ENCODE results near the gene CACNB2. TPM values are rescaled to one million over a fixed set of nuclear protein-coding genes. Genes with fewer than 3 reads are reported as not detected.

CACNB2 gene
- total and polyA plus RNA-seq, 2 of the 13 experiments (the other 11 are each of a cell fraction or from before 2014, with no cell fraction given), result not detected

- ATAC-seq (no peak), FAIRE-seq (no peak), DNase-seq (ENCODE audit: low spot score) (no peak)
- Histone ChIP-seq H3K4me1 (ENCODE audit: insufficient read depth, low read length) (no peaks in the 10 kb centered on the region), H3K27me3 (ENCODE audit: control insufficient read depth in 1 of 2, insufficient read depth in 2 of 2, low read length in 2 of 2) (no peaks in the 10 kb centered on the region), H4K20me1 (ENCODE audit: insufficient read depth, low read length) (no peaks in the 10 kb centered on the region), H3K4me3 (replicated peaks in 1 of 3; ENCODE audit: insufficient read depth in 1 of 3, low read depth in 2 of 3, low read length in 3 of 3) (no peak overlapping the region), H3K79me2 (ENCODE audit: insufficient read depth, low read length) (no peaks in the 10 kb centered on the region), H3K9me3 (ENCODE audit: low read length) (no peaks in the 10 kb centered on the region), H3K9ac (ENCODE audit: insufficient read depth, low read depth, low read length) (no peak overlapping the region), H3K4me2 (ENCODE audit: low read depth, low read length) (no peak overlapping the region), H3K27ac (ENCODE audit: extremely low read length, insufficient read depth, low read length) (no peak overlapping the region), H2AFZ (ENCODE audit: low read length) (no peak overlapping the region), H3K36me3 (replicated peaks in 1 of 2; ENCODE audit: control insufficient read depth in 1 of 2, insufficient read depth in 2 of 2, low read length in 2 of 2) (no peaks in the 10 kb centered on the region)
- POLR2A ChIA-PET, result no interaction called here
- intact Hi-C loops (cut with micrococcal nuclease; ENCODE audit: unreplicated experiment) (no loop called here), in situ Hi-C loops (cut with HindIII; ENCODE audit: extremely low pct_ligation_motif_present, low pct_unique_long_range_greater_than_20kb) (no loop called here)
- CTCF ChIA-PET (ENCODE audit: low intra/inter-chr PET ratio, low total read pairs), result no interaction called here
- no TSS peak for BruUV-seq (replicated peaks)
- TF ChIP-seq NCOA2 (CRISPR knock-in tag; IDR thresholded peaks at IDR 0.05) (no peak), ZNF615 (CRISPR knock-in tag; IDR thresholded peaks at IDR 0.05; ENCODE audit: borderline replicate concordance) (no peak), GABPA (IDR thresholded peaks at IDR 0.05; ENCODE audit: low read depth, low read length) (no peak), GABPA (CRISPR knock-in tag; IDR thresholded peaks at IDR 0.05; ENCODE audit: low read depth) (no peak), ZNF713 (CRISPR knock-in tag; IDR thresholded peaks at IDR 0.05) (no peak), ZNF567 (CRISPR knock-in tag; IDR thresholded peaks at IDR 0.05; ENCODE audit: borderline replicate concordance) (no peak), RARA (CRISPR knock-in tag; IDR thresholded peaks at IDR 0.05) (no peak), CENPX (CRISPR knock-in tag; IDR thresholded peaks at IDR 0.05) (no peak), IKZF1 (IDR thresholded peaks at IDR 0.05) (no peak), ZNF780A (CRISPR knock-in tag; IDR thresholded peaks at IDR 0.05) (no peak), TRIM24 (CRISPR knock-in tag; IDR thresholded peaks at IDR 0.05) (no peak), ZSCAN9 (CRISPR knock-in tag; IDR thresholded peaks at IDR 0.05; ENCODE audit: borderline replicate concordance) (no peak), ZNF251 (CRISPR knock-in tag; IDR thresholded peaks at IDR 0.05) (no peak), FUBP1 (CRISPR knock-in tag; IDR thresholded peaks at IDR 0.05; ENCODE audit: borderline replicate concordance) (no peak), RELA (CRISPR knock-in tag; IDR thresholded peaks at IDR 0.05) (no peak), PATZ1 (CRISPR knock-in tag; IDR thresholded peaks at IDR 0.05) (no peak), ZGPAT (CRISPR knock-in tag; IDR thresholded peaks at IDR 0.05) (no peak), BRCA1 (CRISPR knock-in tag; IDR thresholded peaks at IDR 0.05) (no peak), PLSCR1 (CRISPR knock-in tag; IDR thresholded peaks at IDR 0.05; ENCODE audit: borderline replicate concordance) (no peak)
These were observed 374.3 kb downstream of the CACNB2 start for GRCh38 chr10:18514537-18514936.
